ENCODE measurements around the gene OOSP4A.
"Not testable (repeated sequence)": the region's sequence is repeated elsewhere in the genome, so short reads cannot be mapped to it uniquely, and the experiment has no call there.

Gene OOSP4A

DNA sequence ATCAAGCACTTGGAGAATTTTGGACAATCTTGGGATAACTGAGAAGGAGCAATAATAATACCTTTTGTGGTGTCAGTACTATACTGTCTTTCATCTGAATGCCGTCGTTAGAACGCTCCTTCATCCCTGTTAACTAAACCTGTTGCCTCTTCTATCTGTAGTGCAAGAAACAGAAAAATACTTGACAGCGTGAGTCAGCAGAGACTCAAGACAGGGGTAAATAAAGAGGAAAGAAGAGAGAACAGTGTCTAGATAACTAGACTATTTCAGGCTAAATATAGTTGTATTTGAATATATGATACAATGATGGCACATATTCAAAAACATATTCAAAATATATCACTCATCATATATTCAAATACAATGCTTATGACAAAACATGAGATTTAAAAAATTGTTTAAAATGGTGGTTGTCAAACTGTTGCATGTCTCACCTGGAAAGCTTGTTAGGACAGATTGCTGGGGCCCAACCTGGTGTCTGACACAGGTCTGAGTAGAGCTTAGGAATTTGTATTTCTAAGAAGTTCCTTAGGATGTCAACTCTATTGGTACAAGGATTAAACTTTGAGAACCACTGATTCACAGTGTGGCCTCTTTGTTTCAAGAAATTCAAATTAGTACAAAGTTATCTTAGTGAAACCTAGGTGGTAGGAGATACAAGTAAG lies 17.4 kb downstream of the OOSP4A start:
- no peak for DNase-seq

GRCh38 chr11:59982037-59982436 lies 18.2 kb downstream of the OOSP4A start:
- not testable (repeated sequence) for DNase-seq

DNA sequence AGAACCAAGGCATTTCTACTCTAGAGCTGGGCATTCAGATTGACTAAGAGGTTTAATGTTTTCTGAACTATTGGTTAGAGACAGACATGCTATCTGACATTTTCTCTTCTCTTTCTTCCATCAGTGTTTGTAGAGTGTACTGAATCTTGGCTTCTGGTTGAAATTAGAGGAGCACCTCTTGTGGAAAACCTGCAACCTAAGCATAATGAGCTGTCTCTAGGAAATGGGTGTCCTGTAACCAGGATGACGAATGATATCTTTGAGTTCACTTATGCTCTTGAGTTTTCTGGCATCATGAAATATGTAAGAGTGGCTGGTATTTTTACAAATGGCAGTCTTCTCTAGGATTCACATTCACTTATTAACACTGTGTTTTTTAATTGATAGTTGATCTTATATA lies 19.4 kb downstream of the OOSP4A start:
- no peak for DNase-seq

DNA sequence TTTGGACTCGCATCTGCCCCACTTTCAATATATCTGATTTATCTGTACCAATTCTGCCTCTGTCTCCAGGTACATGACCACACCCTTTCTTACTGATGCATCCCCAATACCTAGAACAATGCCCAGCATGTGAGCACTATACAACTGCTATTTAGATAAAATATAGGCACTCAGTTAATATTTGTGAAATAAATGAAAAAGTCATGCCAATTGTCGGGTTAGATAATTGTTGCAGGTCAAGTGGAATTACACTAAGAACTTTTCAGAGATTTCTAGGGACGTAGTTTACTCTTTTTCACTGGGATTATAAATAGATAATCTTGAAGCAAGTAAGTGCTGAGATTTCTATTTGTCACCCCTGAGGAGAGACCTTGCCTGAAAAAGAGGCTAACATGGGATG lies 20.5 kb downstream of the OOSP4A start:
- DNase-seq: no peak

DNA sequence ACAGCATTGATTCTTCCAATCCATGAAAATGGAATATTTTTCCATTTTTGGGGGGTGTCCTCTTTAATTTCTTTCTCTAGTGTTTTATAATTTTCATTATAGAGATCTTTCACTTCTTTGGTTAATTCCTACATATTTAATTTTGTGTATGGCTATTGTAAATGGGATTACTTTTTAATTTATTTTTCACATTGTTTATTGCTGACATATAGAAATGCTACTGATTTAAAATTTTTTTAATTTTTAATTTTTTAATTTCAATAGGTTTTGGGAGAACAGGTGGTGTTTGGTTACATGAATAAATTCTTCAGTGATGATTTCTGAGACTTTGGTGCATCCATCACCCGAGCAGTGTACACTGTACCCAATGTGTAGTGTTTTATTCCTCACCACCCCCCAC lies 26.6 kb downstream of the OOSP4A start:
- no peak for DNase-seq

DNA sequence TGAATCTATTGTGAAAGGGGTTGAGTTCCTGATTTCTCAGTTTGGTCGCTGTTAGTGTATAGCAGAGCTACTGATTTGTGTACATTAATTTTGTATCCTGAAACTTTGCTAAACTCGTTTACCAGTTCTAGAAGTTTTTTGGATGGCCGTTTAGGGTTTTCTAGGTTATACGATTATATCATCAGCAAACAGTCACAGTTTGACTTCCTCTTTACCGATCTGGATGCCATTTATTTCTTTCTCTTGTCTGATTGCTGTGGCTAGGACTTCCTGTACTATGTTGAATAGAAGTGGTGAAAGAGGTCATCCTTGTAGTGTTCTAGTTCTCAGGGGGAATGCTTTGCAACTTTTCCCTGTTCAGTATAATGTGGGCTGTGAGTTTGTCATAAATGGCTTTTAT lies 28.6 kb downstream of the OOSP4A start:
- DNase-seq: no peak

DNA sequence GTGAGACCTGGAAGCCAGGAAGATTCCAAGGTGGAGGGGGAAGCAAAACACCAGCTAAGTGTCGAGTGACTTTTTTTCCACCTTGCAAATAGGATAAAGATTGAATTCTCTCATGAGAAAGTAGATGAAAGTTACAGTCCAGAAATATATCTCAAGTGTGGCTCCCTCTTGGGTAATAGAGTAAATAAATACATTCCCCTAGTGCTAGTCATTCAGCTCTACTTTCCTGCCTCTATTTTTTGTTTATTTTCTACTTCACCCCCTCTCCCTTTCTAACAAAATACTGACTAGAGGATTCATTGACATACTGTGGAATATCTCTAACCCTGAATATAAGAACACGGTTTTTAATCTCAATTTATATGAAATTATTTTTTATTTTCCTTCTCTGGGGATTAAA lies 34.0 kb downstream of the OOSP4A start:
- no peak for DNase-seq

GRCh38 chr11:59999691-60000090 lies 35.9 kb downstream of the OOSP4A start:
- DNase-seq: no peak

DNA sequence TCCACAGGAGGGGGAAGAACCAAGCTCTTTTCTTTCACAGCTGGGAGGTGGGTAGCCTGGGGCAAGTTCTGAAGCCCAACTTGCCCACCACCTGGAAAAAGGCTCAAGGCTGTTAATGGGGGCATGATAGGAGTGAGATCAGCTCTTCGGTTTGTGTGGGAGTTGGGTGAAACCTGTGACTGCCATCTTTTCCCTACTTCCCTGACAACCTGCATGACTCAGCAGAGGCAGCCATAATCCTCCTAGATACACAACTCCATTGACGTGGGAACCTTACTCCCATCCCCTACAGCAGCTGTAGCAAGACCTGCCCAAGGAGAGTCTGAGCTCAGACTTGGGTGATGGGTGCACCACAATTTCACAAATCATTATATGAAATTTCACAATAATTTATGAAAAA lies 39.9 kb downstream of the OOSP4A start:
- DNase-seq: no peak

DNA sequence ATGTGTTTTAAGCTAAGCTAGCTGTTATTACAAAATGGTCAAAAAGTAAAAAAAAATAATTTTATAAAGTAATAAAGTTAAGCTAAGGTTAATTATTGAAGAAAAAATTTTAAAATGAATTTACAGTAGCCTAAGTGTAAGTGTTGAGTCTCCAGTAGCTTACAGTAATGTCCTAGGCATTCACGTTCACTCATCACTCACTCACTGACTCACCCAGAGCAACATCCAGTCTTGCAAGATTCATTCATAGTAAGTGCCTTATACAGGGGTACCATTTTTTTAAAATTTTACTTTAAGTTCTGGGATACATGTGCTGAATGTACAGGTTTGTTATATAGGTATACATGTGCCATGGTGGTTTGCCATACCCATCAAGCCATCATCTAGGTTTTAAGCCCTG lies 41.5 kb downstream of the OOSP4A start:
- DNase-seq: no peak

DNA sequence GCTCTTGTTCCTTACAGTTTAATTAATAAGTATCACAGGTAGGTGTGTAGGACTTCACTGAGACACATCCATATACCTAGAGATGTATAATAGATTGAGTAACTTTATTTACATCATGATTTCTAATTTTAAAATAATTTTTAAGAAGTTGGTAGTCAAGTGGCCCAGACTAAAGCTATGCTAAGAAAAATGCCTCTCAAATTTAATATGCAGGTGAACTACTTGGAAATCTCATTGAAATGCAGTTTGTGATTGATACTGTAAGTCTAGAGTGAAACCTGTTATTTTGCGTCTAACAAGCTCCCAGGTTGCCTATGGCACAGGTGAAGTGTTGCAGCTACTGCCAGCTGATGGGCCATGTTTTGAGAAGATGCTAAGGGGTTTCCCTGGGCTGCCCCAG lies 53.0 kb downstream of the OOSP4A start, which contains the start of gene OOSP4B:
TSS of gene OOSP4B (plus strand) at position 301 of the 400 bp plus-strand sequence.
- no peak for DNase-seq

DNA sequence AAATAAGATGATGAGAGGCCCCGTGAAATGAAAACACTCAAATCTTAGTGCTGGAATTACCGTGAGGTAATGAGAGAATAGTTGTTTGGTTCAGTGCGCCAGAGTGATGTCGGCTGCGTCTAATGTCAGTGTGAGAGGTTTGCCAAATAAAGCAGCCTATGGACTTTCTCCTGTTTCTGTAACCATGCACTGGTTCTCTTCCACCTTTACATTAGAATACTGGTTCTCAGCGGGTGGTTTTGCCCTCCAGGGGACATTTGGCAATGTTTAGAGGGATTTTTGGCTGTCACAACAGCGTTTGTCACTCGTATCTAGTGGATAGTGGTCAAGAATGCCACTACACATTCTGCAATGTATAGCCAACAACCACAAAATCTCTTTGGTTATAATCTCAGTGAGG lies 54.2 kb downstream of the OOSP4A start:
- no peak for DNase-seq

All from T-helper 2 cell (primary cell).